Liver (tissue), 3 donors: Measurements from ENCODE around the gene SVEP1.

Experiments
- EGR1 ChIP-seq, 2 donors: IDR thresholded peaks; 2 replicates each; pipeline ENCODE4 v1.6.1; 2016 to 2018; ENCODE audit warnings: antibody characterized with exemption in 2 of 2, low read depth in 2 of 2
- FOXA1 ChIP-seq: IDR thresholded peaks from 2 replicates; pipeline ENCODE4 v1.6.1; 2016; ENCODE audit warnings: antibody characterized with exemption
- GABPA ChIP-seq, 2 donors: IDR thresholded peaks in 1 of 2; conservative IDR thresholded peaks in 1 of 2; 2 replicates each; pipeline ENCODE4 v1.6.1; 2016; ENCODE audit warnings: antibody characterized with exemption in 2 of 2, mild to moderate bottlenecking in 1 of 2, moderate library complexity in 1 of 2
- HNF4A ChIP-seq, 2 donors: conservative IDR thresholded peaks; 2 replicates each; pipeline ENCODE4 v1.6.1; 2016; ENCODE audit warnings: antibody characterized with exemption in 2 of 2, mild to moderate bottlenecking in 2 of 2
- HNF4G ChIP-seq: IDR thresholded peaks from 2 replicates; pipeline ENCODE4 v1.6.1; 2016; ENCODE audit warnings: antibody characterized with exemption
- JUND ChIP-seq, 2 donors: IDR thresholded peaks; 2 replicates each; pipeline ENCODE4 v1.6.1; 2016; ENCODE audit warnings: antibody characterized with exemption in 2 of 2
- RAD21 ChIP-seq, 2 donors: IDR thresholded peaks; 2 replicates each; pipeline ENCODE4 v1.6.1; 2016; ENCODE audit warnings: antibody characterized with exemption in 2 of 2, mild to moderate bottlenecking in 2 of 2
- TAF1 ChIP-seq: conservative IDR thresholded peaks from 2 replicates; pipeline ENCODE4 v1.6.1; 2016; ENCODE audit warnings: antibody characterized with exemption, mild to moderate bottlenecking
- YY1 ChIP-seq: IDR thresholded peaks from 2 replicates; pipeline ENCODE4 v1.6.1; 2016; ENCODE audit warnings: antibody characterized with exemption, mild to moderate bottlenecking
- TF ChIP-seq, protein P1 (sequence below): IDR thresholded peaks from 2 replicates; pipeline ENCODE4 v1.6.1; 2016; ENCODE audit warnings: antibody characterized with exemption, mild to moderate bottlenecking
- TF ChIP-seq, protein P2 (sequence below): fragments of 150-350 bp; IDR thresholded peaks from 2 replicates; pipeline ENCODE4 v1.5.1; 2017; ENCODE audit warnings: improper control_type of control experiment, low read depth, low read length; ENCODE audit not compliant: missing input control
- donor health status: healthy.
- donor health status: healthy.

DNA sequence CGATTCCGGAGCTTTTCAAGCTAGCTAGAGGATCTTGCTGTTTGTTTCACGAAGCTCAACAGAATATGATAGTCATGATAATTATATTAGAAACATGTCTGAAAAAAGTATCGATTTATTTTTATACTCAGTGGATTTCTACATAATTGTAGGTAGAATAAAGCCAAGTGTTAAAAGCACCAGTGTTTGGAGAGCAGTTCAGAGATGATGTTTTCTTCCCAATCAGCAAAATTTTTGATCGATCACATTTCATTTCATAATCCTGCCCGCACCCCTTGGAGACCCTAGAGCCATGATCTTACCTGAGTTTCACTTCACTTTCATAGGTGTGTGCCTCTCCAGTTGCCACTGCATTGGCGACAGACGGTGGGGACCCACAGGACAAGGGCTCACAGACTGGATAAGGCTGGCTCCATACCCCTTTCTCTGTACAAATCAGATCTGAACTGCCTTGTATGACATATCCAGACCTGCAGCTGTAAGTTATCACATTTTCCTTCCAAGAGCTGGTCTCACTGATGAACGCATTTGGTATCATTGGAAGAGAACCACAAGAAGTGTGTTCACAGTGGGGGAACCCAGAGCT is 173.6 kb downstream of the SVEP1 start:
- TF ChIP-seq, protein P1, sequence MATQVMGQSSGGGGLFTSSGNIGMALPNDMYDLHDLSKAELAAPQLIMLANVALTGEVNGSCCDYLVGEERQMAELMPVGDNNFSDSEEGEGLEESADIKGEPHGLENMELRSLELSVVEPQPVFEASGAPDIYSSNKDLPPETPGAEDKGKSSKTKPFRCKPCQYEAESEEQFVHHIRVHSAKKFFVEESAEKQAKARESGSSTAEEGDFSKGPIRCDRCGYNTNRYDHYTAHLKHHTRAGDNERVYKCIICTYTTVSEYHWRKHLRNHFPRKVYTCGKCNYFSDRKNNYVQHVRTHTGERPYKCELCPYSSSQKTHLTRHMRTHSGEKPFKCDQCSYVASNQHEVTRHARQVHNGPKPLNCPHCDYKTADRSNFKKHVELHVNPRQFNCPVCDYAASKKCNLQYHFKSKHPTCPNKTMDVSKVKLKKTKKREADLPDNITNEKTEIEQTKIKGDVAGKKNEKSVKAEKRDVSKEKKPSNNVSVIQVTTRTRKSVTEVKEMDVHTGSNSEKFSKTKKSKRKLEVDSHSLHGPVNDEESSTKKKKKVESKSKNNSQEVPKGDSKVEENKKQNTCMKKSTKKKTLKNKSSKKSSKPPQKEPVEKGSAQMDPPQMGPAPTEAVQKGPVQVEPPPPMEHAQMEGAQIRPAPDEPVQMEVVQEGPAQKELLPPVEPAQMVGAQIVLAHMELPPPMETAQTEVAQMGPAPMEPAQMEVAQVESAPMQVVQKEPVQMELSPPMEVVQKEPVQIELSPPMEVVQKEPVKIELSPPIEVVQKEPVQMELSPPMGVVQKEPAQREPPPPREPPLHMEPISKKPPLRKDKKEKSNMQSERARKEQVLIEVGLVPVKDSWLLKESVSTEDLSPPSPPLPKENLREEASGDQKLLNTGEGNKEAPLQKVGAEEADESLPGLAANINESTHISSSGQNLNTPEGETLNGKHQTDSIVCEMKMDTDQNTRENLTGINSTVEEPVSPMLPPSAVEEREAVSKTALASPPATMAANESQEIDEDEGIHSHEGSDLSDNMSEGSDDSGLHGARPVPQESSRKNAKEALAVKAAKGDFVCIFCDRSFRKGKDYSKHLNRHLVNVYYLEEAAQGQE = no peak
- TF ChIP-seq, protein P2, sequence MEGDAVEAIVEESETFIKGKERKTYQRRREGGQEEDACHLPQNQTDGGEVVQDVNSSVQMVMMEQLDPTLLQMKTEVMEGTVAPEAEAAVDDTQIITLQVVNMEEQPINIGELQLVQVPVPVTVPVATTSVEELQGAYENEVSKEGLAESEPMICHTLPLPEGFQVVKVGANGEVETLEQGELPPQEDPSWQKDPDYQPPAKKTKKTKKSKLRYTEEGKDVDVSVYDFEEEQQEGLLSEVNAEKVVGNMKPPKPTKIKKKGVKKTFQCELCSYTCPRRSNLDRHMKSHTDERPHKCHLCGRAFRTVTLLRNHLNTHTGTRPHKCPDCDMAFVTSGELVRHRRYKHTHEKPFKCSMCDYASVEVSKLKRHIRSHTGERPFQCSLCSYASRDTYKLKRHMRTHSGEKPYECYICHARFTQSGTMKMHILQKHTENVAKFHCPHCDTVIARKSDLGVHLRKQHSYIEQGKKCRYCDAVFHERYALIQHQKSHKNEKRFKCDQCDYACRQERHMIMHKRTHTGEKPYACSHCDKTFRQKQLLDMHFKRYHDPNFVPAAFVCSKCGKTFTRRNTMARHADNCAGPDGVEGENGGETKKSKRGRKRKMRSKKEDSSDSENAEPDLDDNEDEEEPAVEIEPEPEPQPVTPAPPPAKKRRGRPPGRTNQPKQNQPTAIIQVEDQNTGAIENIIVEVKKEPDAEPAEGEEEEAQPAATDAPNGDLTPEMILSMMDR = no peak
- TF ChIP-seq RAD21 (IDR thresholded peaks at IDR 0.05) (no peak), HNF4A (conservative IDR thresholded peaks at IDR 0.05) (no peak), YY1 (no peak), GABPA (IDR thresholded peaks at IDR 0.05 in 1 of 2, conservative IDR thresholded peaks at IDR 0.05 in 1 of 2) (no peak), TAF1 (no peak), HNF4G (no peak), EGR1 (IDR thresholded peaks at IDR 0.05; ENCODE audit: low read depth in 2 of 2) (no peak), FOXA1 (no peak), JUND (IDR thresholded peaks at IDR 0.05) (no peak)
